Bronchial epithelial cell (primary cell): Measurements from ENCODE around the gene NCBP1. TPM values are rescaled to one million over a fixed set of nuclear protein-coding genes. Genes with fewer than 3 reads are reported as not detected.
"Not testable (repeated sequence)": the region's sequence is repeated elsewhere in the genome, so short reads cannot be mapped to it uniquely, and the experiment has no call there.

ENCODE experiments used
- DNase-seq: peaks from one replicate; pipeline ENCODE4 v3.0.0-alpha.2; 2010; ENCODE audit warnings: low read depth
- FAIRE-seq: peaks from 2 replicates; lab custom pipeline; 2011; peaks lifted over from hg19 to GRCh38; lab: Jason Lieb, UNC
- H3K27me3 ChIP-seq: 2 replicates; pipeline ENCODE4 v1.5.1; 2011; ENCODE audit warnings: low read length; ENCODE audit not compliant: control insufficient read depth, insufficient read depth
- H3K36me3 ChIP-seq: 2 replicates; pipeline ENCODE4 v1.5.1; 2011; ENCODE audit warnings: low read length; ENCODE audit not compliant: control insufficient read depth, insufficient read depth
- H3K4me3 ChIP-seq: 2 replicates; pipeline ENCODE4 v1.5.1; 2011; ENCODE audit warnings: mild to moderate bottlenecking, low read depth, low read length, control low read depth
- total RNA-seq: library from RNA; depleted of rRNA; stranded (reverse); fragments of >200 nt; gene quantifications from 2 replicates; pipeline ENCODE4 v1.2.1, GENCODE V29; 2014
- TF ChIP-seq, protein P1 (sequence below): IDR thresholded peaks from 2 replicates; pipeline ENCODE4 v1.5.1; 2011; ENCODE audit warnings: mild to moderate bottlenecking, moderate library complexity, low read length, control low read depth, inconsistent platforms; ENCODE audit not compliant: insufficient read depth, severe bottlenecking

NCBP1 gene, protein sequence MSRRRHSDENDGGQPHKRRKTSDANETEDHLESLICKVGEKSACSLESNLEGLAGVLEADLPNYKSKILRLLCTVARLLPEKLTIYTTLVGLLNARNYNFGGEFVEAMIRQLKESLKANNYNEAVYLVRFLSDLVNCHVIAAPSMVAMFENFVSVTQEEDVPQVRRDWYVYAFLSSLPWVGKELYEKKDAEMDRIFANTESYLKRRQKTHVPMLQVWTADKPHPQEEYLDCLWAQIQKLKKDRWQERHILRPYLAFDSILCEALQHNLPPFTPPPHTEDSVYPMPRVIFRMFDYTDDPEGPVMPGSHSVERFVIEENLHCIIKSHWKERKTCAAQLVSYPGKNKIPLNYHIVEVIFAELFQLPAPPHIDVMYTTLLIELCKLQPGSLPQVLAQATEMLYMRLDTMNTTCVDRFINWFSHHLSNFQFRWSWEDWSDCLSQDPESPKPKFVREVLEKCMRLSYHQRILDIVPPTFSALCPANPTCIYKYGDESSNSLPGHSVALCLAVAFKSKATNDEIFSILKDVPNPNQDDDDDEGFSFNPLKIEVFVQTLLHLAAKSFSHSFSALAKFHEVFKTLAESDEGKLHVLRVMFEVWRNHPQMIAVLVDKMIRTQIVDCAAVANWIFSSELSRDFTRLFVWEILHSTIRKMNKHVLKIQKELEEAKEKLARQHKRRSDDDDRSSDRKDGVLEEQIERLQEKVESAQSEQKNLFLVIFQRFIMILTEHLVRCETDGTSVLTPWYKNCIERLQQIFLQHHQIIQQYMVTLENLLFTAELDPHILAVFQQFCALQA
- total RNA-seq: 23.6 and 25.0 TPM in 2 replicates

DNA sequence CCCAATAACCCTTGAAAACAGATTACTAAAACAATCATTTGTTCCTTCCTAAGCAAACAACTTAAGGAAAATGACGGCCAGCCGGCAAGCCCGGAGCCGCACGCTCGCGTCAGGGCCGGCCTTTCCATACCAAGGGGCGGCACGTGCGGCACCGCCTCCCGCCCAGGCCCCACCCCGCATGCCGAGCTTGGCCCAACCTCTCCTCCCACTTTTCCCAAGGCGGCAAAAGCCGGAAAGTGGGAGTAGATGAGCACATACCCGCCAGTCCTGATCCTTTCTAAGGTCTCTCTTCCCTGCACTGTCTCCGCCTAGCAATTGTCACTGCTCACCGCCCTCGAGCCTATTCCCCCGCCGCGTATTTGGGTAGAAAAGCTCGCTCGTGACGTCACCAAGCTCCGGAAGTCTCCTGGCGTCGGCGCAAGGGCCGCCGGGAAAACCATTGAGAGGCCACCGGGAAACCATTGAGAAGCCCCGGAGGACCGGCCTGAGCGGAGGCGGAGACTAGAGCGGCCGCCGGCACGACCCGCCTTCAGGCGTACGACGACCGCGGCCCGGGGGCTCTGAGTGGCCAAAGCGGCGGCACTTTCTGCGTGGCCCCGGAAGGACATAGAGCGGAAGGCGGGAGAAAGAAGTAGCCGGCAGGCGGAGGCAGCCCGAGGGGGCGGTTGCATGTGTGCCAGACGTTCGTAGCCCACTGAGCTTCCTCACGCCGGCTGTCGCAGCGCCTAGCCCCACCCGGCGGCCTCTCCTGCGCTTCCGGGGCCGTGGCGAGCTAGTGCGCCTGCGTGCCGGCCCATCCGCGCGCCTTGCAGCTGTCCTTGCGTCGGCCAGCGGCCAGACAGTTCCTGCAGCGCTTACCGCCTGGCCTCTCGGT lies at the start of gene NCBP1, which contains the start of gene TSTD2:
Gene NCBP1 (plus strand): TSS at position 837 of the 874 bp plus-strand sequence. CDS start 61 bp downstream, outside the sequence.
Gene TSTD2 (minus strand): TSS at position 384 of the 874 bp plus-strand sequence. CDS start 5,806 bp downstream, outside the sequence.
- TF ChIP-seq, protein P1, sequence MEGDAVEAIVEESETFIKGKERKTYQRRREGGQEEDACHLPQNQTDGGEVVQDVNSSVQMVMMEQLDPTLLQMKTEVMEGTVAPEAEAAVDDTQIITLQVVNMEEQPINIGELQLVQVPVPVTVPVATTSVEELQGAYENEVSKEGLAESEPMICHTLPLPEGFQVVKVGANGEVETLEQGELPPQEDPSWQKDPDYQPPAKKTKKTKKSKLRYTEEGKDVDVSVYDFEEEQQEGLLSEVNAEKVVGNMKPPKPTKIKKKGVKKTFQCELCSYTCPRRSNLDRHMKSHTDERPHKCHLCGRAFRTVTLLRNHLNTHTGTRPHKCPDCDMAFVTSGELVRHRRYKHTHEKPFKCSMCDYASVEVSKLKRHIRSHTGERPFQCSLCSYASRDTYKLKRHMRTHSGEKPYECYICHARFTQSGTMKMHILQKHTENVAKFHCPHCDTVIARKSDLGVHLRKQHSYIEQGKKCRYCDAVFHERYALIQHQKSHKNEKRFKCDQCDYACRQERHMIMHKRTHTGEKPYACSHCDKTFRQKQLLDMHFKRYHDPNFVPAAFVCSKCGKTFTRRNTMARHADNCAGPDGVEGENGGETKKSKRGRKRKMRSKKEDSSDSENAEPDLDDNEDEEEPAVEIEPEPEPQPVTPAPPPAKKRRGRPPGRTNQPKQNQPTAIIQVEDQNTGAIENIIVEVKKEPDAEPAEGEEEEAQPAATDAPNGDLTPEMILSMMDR: peak; percentile 7
- no peaks in the 10 kb centered on the region for H3K36me3 ChIP-seq
- H3K4me3 ChIP-seq: peak within 1 kb of the TSS; percentile 94
- no peaks in the 10 kb centered on the region for H3K27me3 ChIP-seq
- DNase-seq: peak; percentile 90
- no peak for FAIRE-seq

DNA sequence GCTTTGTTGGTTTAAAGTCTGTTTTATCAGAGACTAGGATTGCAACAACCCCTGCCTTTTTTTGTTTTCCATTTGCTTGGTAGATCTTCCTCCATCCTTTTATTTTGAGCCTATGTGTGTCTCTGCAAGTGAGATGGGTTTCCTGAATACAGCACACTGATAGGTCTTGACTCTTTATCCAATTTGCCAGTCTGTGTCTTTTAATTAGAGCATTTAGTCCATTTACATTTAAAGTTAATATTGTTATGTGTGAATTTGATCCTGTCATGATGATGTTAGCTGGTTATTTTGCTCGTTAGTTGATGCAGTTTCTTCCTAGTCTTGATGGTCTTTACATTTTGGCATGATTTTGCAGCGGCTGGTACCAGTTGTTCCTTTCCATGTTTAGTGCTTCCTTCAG lies 48.8 kb upstream of the NCBP1 start:
- H3K27me3 ChIP-seq, H3K36me3 ChIP-seq, FAIRE-seq, DNase-seq, H3K4me3 ChIP-seq: not testable (repeated sequence)

DNA sequence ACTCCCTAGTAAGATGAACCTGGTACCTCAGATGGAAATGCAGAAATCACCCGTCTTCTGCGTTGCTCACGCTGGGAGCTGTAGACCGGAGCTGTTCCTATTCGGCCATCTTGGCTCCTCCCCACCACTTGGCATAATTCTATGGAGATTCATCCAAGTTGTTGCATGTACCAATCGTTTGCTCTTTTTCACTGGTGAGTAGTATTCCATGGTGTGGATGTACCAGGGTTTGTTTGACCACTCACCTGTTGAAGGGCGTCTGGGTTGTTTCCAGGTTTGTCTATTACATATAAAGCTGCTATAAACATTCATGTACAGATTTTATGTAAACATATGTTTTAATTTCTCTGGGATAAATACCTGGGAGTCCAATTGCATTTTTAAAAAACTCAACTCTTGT lies 46.7 kb upstream of the NCBP1 start:
- not testable (repeated sequence) for FAIRE-seq, DNase-seq

DNA sequence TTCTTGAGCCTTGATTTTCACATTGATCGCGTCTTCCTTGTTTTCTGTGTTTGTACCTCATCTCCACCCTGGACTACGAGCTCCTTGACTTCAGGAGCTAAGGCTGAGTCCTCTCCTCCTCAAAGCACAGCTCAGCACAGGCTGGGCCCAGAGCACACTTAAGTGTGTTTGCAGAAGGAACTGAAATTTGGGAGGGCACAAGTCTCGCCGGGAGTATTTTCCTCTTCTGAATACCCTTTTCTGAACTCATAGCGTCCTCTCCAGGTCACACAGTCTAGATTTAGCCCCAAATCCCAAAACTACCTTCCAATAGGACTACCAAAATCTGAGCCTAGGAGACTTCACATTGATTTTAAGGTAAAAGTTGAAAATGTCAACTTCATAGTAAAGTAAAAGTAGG lies 42.1 kb upstream of the NCBP1 start:
- Histone ChIP-seq H3K27me3 (no peaks in the 10 kb centered on the region), H3K4me3 (no peak overlapping the region), H3K36me3 (no peaks in the 10 kb centered on the region)
- DNase-seq (no peak), FAIRE-seq (no peak)
- TF ChIP-seq, protein P1: no peak

More for the DNA sequence above, 46.7 kb upstream of the NCBP1 start:
- H3K36me3 ChIP-seq, H3K27me3 ChIP-seq, H3K4me3 ChIP-seq: not testable (repeated sequence)

DNA sequence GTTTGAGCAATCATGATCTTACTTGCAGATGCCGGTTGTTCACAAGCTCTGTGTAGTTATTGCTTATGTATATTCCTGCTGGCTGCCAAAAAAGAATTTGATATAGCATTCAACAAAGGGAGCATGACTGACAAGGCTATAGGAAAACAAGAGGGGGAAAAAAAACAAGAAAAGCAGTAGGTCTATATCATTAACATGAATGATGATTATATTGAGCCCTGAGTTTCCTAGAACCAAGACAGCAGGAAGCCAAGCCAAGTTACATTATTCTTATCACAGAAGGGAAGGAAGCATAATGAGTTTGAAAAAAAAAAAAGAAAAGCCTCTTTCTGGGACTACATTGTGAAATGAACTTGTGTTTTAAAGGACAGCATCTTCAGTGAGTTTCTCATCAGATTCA lies 41.5 kb upstream of the NCBP1 start:
- no peak overlapping the region for H3K4me3 ChIP-seq
- H3K27me3 ChIP-seq: no peaks in the 10 kb centered on the region
- no peak for FAIRE-seq
- no peaks in the 10 kb centered on the region for H3K36me3 ChIP-seq
- DNase-seq: no peak
- TF ChIP-seq, protein P1: no peak

DNA sequence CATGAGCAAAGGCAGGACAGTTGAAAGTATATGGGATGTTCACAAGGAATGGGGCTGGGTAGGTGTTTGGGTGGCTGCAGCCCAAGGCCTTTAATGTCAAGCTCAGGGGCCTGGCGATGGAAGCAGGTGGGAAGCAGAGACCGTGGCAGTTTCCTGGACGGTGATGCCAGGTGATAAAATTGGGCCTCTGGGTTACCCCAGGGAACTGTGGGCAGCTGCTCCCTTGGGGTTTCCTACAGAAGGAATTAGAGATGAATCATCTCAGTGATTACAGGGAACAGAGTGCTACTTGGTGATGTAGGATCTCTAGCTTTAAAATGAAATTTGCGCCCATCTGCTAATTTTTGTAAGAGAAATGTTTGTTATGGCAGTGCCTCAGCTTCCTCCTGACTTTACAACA lies 39.7 kb upstream of the NCBP1 start:
- no peak overlapping the region for H3K4me3 ChIP-seq
- FAIRE-seq: no peak
- TF ChIP-seq, protein P1: no peak
- DNase-seq: no peak
- H3K27me3 ChIP-seq: no peaks in the 10 kb centered on the region
- no peaks in the 10 kb centered on the region for H3K36me3 ChIP-seq
